K562 (cell line): ENCODE data around the gene MARCHF9. TPM values are rescaled to one million over a fixed set of nuclear protein-coding genes. Genes with fewer than 3 reads are reported as not detected.

Experiments
- ARID1B ChIP-seq: fragments of 450-650 bp; IDR thresholded peaks from 2 replicates; pipeline ENCODE4 v1.6.1; 2016; ENCODE audit warnings: antibody characterized with exemption, mild to moderate bottlenecking, inconsistent platforms
- DIDO1 ChIP-seq: fragments of 450-650 bp; IDR thresholded peaks from 2 replicates; pipeline ENCODE4 v1.6.1; 2016; ENCODE audit warnings: low read depth, missing biosample characterization, missing genetic modification characterization
- ELK1 ChIP-seq: sonication (generic); formaldehyde crosslinking; IDR thresholded peaks from 2 replicates; pipeline ENCODE4 v1.8.1; 2022; ENCODE audit warnings: missing genetic modification reagents
- FOXM1 ChIP-seq, 2 experiments: fragments of 450-650 bp in 1 of 2; sonication (generic) in 1 of 2; formaldehyde crosslinking in 1 of 2; IDR thresholded peaks; 2 replicates each; pipeline versions ENCODE4 v1.6.1 to v1.9.0; 2017 to 2022; ENCODE audit warnings: low read depth in 2 of 2, mild to moderate bottlenecking in 2 of 2, missing genetic modification reagents in 1 of 2, moderate library complexity in 1 of 2
- HCFC1 ChIP-seq: IDR thresholded peaks from 2 replicates; pipeline ENCODE4 v1.6.1; 2012; ENCODE audit warnings: low read depth, low read length, improper control_type of control experiment
- TAF7 ChIP-seq: fragments of 450-650 bp; IDR thresholded peaks from 2 replicates; pipeline ENCODE4 v1.6.1; 2016; ENCODE audit warnings: missing genetic modification characterization, missing compliant biosample characterization
- ZBTB40 ChIP-seq, 2 experiments: fragments of 450-650 bp in 1 of 2; sonication (generic) in 1 of 2; formaldehyde crosslinking in 1 of 2; IDR thresholded peaks; 2 replicates each; pipeline versions ENCODE4 v1.7.1 to v1.9.0; 2016 to 2022; ENCODE audit warnings: inconsistent platforms in 1 of 2, mild to moderate bottlenecking in 1 of 2, missing genetic modification reagents in 1 of 2
- ZNF316 ChIP-seq: fragments of 450-650 bp; IDR thresholded peaks from 2 replicates; pipeline ENCODE4 v1.6.1; 2016
- ZNF764 ChIP-seq: fragments of 250-450 bp; sonication (Bioruptor Pico); IDR thresholded peaks from 2 replicates; pipeline ENCODE4 v1.4.0; 2020; ENCODE audit warnings: low read depth, mild to moderate bottlenecking, moderate library complexity
- polyA plus RNA-seq, 8 experiments: library from polyadenylated mRNA; depleted of rRNA in 4 of 8; stranded (reverse) in 5 of 8; unstranded in 3 of 8; fragments of >200 nt; fragmentation: Nextera tagmentation in 2 of 8; fragmentation: Illumina TruSeq in 1 of 8; extraction: Ambion mirVana in 2 of 8; extraction: Trizol in 1 of 8; gene quantifications; 2 replicates each; pipeline versions ENCODE4 v1.2.1 to v1.2.3, GENCODE V29; 2011 to 2014; ENCODE audit warnings: inconsistent platforms in 1 of 8, missing spikeins in 1 of 8
- total RNA-seq, 7 experiments: library from RNA; depleted of rRNA in 6 of 7; stranded (reverse); fragments of >200 nt in 6 of 7; fragmentation: Illumina TruSeq in 2 of 7; extraction: Trizol in 2 of 7; gene quantifications; 2 replicates each; pipeline versions ENCODE4 v1.2.1 to v1.2.3, GENCODE V29; 2011 to 2021; ENCODE audit warnings: low replicate concordance in 1 of 7
- TF ChIP-seq, protein P1 (sequence below): IDR thresholded peaks from 2 replicates; pipeline ENCODE4 v1.6.1; 2011; ENCODE audit warnings: borderline replicate concordance, low read depth, mild to moderate bottlenecking, moderate library complexity, low read length; ENCODE audit not compliant: insufficient read depth, poor library complexity, severe bottlenecking
- TF ChIP-seq, protein P2 (sequence below), 2 experiments: fragments of 450-650 bp; conservative IDR thresholded peaks; 2 replicates each; pipeline ENCODE4 v1.6.1; 2017; ENCODE audit warnings: mild to moderate bottlenecking in 2 of 2, moderate library complexity in 2 of 2

Gene MARCHF9
- total and polyA plus RNA-seq, 9 of the 15 experiments (the other 6 are each of a cell fraction or from before 2014, with no cell fraction given), result 0.80 to 12.4 (median 6.2) TPM

DNA sequence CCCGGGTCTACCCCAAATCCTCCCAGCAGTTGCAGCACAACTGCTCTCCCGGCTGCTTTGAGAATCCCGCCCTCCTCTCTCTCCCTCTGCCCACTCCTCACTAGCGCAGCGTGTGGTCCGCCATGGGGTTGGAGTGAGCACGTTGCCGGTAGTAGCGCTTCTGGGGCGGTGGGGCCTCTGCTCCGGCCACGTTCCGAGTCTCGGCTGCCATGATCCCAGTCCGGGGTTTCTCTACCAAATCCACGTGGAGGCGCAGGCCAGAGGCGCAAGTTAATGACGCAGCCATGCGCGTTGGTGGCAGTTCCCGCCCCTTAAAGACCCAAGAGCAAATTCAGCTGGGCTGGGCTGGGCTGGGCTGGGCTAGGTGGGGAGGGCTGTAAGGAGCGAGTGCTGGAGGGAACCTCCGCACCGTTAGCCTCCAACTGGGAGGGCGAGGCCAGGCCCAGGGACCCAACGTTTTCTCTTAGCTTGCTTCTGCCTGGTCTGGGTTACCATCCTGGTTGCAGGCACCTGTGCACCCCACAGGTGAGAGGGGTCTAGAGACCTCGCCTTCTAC is 17.0 kb downstream of the MARCHF9 start, which contains the start of gene METTL1 (continued):
- TF ChIP-seq ZBTB40 (IDR thresholded peaks at IDR 0.05) (peak; percentile 51; the same call in 1 of the 2 replicates), ZBTB40 (CRISPR knock-in tag; IDR thresholded peaks at IDR 0.05) (no peak), FOXM1 (IDR thresholded peaks at IDR 0.05; ENCODE audit: low read depth) (no peak; the same call in none of the 2 replicates), FOXM1 (CRISPR knock-in tag; IDR thresholded peaks at IDR 0.05; ENCODE audit: low read depth) (no peak), ZNF764 (CRISPR knock-in tag) (no peak), TAF7 (peak; percentile 94), ELK1 (CRISPR knock-in tag) (no peak), DIDO1 (peak; percentile 73), HCFC1 (peak; percentile 84), ARID1B (peak; percentile 59), ZNF316 (0 out of 2 replicates have a peak, but pooled peaks have one; percentile 14)
- TF ChIP-seq, protein P1, sequence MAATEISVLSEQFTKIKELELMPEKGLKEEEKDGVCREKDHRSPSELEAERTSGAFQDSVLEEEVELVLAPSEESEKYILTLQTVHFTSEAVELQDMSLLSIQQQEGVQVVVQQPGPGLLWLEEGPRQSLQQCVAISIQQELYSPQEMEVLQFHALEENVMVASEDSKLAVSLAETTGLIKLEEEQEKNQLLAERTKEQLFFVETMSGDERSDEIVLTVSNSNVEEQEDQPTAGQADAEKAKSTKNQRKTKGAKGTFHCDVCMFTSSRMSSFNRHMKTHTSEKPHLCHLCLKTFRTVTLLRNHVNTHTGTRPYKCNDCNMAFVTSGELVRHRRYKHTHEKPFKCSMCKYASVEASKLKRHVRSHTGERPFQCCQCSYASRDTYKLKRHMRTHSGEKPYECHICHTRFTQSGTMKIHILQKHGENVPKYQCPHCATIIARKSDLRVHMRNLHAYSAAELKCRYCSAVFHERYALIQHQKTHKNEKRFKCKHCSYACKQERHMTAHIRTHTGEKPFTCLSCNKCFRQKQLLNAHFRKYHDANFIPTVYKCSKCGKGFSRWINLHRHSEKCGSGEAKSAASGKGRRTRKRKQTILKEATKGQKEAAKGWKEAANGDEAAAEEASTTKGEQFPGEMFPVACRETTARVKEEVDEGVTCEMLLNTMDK, result peak; percentile 25
- TF ChIP-seq, protein P2, sequence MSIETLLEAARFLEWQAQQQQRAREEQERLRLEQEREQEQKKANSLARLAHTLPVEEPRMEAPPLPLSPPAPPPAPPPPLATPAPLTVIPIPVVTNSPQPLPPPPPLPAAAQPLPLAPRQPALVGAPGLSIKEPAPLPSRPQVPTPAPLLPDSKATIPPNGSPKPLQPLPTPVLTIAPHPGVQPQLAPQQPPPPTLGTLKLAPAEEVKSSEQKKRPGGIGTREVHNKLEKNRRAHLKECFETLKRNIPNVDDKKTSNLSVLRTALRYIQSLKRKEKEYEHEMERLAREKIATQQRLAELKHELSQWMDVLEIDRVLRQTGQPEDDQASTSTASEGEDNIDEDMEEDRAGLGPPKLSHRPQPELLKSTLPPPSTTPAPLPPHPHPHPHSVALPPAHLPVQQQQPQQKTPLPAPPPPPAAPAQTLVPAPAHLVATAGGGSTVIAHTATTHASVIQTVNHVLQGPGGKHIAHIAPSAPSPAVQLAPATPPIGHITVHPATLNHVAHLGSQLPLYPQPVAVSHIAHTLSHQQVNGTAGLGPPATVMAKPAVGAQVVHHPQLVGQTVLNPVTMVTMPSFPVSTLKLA (conservative IDR thresholded peaks at IDR 0.05), result peak; percentile 100
